Peyer's patch (tissue), 4 donors: ENCODE data around the gene PRM3. TPM values are rescaled to one million over a fixed set of nuclear protein-coding genes. Genes with fewer than 3 reads are reported as not detected.

Experiments used
- DNase-seq, 3 donors: peaks; one replicate each; pipeline ENCODE4 v3.0.0-alpha.2; 2017 to 2019
- H3K27ac ChIP-seq, 4 donors: fragments of 200-600 bp; sonication (generic); one replicate each; pipeline ENCODE4 v1.5.1; 2016 to 2019
- H3K27me3 ChIP-seq, 2 donors: fragments of 200-600 bp; sonication (generic); one replicate each; pipeline ENCODE4 v1.5.1; 2019
- H3K36me3 ChIP-seq, 3 donors: fragments of 200-600 bp; sonication (generic); one replicate each; pipeline ENCODE4 v1.5.1; 2016 to 2019
- H3K4me1 ChIP-seq, 4 donors: fragments of 200-600 bp; sonication (generic); one replicate each; pipeline ENCODE4 v1.5.1; 2016 to 2019
- H3K4me3 ChIP-seq, 4 donors: fragments of 200-600 bp; sonication (generic); 1 replicate in 3 of 4; 2 replicates in 1 of 4; pipeline ENCODE4 v1.5.1; 2016 to 2019; ENCODE audit warnings: mild to moderate bottlenecking in 1 of 4
- H3K9me3 ChIP-seq, 4 donors: fragments of 200-600 bp; sonication (generic); one replicate each; pipeline ENCODE4 v1.5.1; 2016 to 2019; ENCODE audit warnings: mild to moderate bottlenecking in 1 of 4
- POLR2A ChIP-seq, 2 donors: fragments of 450-650 bp; IDR thresholded peaks; one replicate each; pipeline ENCODE4 v1.5.1; 2017; ENCODE audit warnings: antibody characterized with exemption in 2 of 2, mild to moderate bottlenecking in 2 of 2, moderate library complexity in 2 of 2
- total RNA-seq, 4 donors: library from RNA; depleted of rRNA; stranded (reverse); fragments of >200 nt; gene quantifications; one replicate each; pipeline ENCODE4 v1.1.0, GENCODE V29; 2016
- TF ChIP-seq, protein P1 (sequence below), 6 experiments: fragments of 450-650 bp in 4 of 6; fragments of 200-600 bp in 2 of 6; sonication (generic) in 1 of 6; IDR thresholded peaks; one replicate each; pipeline ENCODE4 v1.5.1; 2017 to 2019; ENCODE audit warnings: antibody characterized with exemption in 6 of 6, mild to moderate bottlenecking in 3 of 6, moderate library complexity in 1 of 6

Gene PRM3
- total RNA-seq, 4 donors from 2014 or later = not detected

DNA sequence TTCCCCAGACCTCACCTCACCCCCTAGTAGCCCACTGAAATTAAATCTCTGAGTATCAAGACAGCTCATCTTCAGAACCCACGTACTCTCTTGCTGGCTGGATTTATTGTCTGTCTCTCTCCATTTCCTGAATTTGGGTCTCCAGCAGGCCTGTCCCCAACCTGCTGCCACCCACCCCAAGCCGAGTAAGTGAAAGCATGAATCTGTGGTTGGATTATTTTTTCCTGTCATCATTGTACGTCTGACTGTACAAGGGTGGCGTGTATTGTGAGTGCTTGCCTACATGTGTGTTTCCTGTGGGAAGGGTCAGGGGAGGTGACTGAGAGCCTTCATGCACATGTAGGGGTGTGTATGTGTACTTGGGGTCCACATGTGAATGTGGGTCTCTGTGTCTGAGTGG, 9.7 kb downstream of the PRM3 start:
- Histone ChIP-seq H3K4me1 (peaks cover 2 to 18% (median 9%) of the 10 kb centered on the region in 4 donors), H3K4me3 (no peak overlapping the region), H3K36me3 (no peaks in the 10 kb centered on the region), H3K27ac (peak overlapping the region in 2 of 4 donors; percentile 25 to 29), H3K9me3 (no peaks in the 10 kb centered on the region), H3K27me3 (no peaks in the 10 kb centered on the region)
- no peak for TF ChIP-seq POLR2A (IDR thresholded peaks at IDR 0.05)
- TF ChIP-seq, protein P1, sequence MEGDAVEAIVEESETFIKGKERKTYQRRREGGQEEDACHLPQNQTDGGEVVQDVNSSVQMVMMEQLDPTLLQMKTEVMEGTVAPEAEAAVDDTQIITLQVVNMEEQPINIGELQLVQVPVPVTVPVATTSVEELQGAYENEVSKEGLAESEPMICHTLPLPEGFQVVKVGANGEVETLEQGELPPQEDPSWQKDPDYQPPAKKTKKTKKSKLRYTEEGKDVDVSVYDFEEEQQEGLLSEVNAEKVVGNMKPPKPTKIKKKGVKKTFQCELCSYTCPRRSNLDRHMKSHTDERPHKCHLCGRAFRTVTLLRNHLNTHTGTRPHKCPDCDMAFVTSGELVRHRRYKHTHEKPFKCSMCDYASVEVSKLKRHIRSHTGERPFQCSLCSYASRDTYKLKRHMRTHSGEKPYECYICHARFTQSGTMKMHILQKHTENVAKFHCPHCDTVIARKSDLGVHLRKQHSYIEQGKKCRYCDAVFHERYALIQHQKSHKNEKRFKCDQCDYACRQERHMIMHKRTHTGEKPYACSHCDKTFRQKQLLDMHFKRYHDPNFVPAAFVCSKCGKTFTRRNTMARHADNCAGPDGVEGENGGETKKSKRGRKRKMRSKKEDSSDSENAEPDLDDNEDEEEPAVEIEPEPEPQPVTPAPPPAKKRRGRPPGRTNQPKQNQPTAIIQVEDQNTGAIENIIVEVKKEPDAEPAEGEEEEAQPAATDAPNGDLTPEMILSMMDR (IDR thresholded peaks at IDR 0.05) = no peak
- DNase-seq = no peak

DNA sequence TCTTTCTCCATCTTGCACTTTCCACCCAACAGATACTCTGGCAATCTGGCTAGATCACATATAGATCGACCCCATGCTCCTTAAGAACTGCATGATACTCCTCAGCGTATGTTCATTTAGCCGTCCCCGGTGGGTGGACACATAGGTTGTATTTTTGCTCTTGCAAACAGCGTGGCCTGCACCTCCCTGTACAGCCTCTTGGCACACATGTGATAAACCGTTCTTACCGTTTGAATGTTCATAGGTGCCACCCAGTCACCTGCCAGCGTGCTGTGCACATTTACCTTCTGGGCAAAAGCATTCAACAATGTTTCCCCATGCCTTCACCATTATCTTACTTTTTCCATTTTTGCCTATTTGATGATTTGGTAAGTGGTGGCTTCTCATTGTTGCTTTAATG, 10.5 kb downstream of the PRM3 start:
- Histone ChIP-seq H3K36me3 (no peaks in the 10 kb centered on the region), H3K4me1 (peaks cover 2 to 26% (median 12%) of the 10 kb centered on the region in 4 donors), H3K27ac (no peak overlapping the region), H3K4me3 (no peak overlapping the region), H3K27me3 (no peaks in the 10 kb centered on the region), H3K9me3 (no peaks in the 10 kb centered on the region)
- no peak for DNase-seq
- TF ChIP-seq, protein P1 (IDR thresholded peaks at IDR 0.05) = peak in 2 of 6 experiments; percentile 4 to 16
- TF ChIP-seq POLR2A (IDR thresholded peaks at IDR 0.05) = no peak

DNA sequence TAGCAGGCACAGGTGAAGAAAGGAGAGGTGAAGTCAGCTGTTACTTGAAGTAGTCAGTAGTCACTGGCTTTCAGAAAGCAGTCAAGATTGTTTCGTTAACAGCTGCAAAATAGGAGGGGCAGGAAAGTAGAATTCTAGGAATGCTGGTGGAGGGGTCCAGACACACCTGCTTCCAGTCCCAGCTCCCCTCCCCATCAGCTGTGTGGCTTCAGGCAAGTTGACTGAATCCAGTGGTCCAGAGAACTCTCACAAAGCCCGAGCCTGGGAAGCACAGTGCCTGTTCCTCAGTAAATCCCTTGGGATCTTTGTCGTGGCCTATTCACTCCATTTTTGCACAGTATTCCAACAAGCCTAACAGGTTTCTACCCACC, 12.8 kb downstream of the PRM3 start:
- Histone ChIP-seq H3K36me3 (no peaks in the 10 kb centered on the region), H3K27me3 (no peaks in the 10 kb centered on the region), H3K9me3 (no peaks in the 10 kb centered on the region), H3K4me1 (peaks cover 5 to 40% (median 16%) of the 10 kb centered on the region in 4 donors), H3K27ac (no peak overlapping the region), H3K4me3 (no peak overlapping the region)
- no peak for TF ChIP-seq POLR2A (IDR thresholded peaks at IDR 0.05)
- TF ChIP-seq, protein P1 (IDR thresholded peaks at IDR 0.05) = no peak
- DNase-seq = no peak

DNA sequence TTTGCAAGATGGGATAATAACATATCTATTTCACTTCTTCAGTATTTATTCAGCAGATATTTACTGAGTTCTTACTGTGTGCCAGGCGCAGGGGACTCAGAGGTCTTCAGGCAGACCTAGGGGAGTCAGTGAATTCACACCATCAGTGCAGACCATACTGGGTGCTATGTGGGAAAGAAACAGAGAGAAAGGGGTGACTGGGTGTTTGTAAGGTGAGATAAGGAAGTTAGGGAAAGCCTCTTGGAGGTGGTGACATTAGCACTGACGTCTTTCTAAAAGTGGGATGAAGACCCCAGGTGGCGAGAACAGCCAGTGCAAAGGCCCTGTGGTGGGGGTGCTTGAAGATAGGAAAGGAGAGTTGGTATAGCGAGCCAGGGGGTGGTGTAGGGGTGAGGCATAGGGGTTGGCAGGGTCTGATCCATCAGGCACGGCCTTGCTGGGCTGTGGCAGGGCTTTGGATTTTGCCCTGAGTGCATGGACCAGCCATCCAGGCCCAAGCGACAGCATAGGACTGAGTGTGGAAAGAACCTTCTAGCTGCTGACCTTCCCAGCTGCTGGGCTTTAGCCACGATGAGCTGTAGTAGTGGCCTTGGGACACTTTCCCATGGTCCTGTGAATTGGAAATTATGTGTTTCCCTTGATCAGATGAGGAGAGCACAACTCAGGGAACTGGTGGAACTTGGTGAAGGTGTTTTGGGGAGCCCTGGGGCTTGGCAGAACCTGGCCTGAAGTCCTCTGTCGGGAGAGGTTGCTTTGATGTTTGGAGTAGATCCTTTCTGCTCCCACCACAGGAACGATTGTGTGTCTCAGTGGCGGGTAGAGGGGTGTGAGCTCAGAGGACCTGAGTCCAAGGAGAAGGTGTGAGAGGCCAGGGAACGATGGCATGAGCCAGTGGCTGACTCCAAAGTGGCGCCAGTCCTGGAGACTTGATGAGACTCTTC, 13.5 kb downstream of the PRM3 start:
- Histone ChIP-seq H3K27ac (no peak overlapping the region), H3K36me3 (no peaks in the 10 kb centered on the region), H3K4me1 (peaks cover 5 to 43% (median 16%) of the 10 kb centered on the region in 4 donors), H3K27me3 (no peaks in the 10 kb centered on the region), H3K9me3 (no peaks in the 10 kb centered on the region), H3K4me3 (no peak overlapping the region)
- TF ChIP-seq POLR2A (IDR thresholded peaks at IDR 0.05) = no peak
- TF ChIP-seq, protein P1 (IDR thresholded peaks at IDR 0.05) = no peak
- DNase-seq = no peak

DNA sequence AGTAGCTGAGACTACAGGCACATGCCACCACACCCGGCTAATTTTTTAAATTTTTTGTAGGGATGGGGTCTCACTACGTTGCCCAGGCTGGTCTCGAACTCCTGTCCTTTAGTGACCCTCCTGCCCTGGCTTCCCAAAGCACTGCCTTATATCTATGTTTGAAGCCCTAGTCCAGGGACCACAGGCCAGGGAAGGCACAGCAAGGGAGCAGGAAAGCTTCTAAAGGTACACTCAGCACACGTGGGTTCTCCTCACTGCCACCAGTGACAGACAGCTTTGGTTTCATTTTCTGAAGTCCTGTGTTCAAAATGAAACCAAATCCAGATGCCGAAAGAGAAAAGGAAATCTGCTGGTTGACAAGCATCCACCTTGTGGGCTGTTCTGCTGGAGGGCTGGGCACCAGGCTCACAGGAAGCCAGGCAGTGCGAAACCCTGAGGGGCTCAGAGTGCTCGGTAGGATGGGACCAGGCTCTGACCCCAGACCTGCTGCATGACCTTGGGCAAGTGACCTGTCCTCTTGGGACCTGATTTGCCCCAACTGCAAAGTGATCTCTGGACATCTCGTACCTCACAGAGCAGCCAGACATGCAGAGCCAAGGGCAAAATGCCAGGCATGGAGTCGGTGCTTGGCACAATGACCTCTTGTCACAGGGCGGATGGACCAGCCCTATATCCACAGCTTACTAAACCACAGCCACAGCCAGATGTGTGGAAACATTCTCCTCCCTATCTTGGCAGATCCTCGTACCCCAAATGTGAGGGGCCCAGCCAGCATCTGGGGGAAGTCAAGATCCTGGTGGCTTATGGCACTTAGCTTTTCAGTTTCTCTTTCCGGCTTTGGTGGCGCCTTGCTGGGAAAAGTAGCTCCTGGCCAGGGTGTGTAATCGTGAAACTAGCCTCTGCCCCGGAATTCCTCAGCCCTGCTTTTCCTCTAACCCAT, 14.6 kb downstream of the PRM3 start:
- Histone ChIP-seq H3K4me1 (peaks cover 5 to 50% (median 13%) of the 10 kb centered on the region in 4 donors), H3K27me3 (no peaks in the 10 kb centered on the region), H3K36me3 (no peaks in the 10 kb centered on the region), H3K9me3 (no peaks in the 10 kb centered on the region), H3K4me3 (peak overlapping the region in 2 of 4 donors; percentile 13 to 38), H3K27ac (peak overlapping the region; percentile 46 to 85 (median 56))
- DNase-seq = peak; percentile 50 to 76 (median 72)
- TF ChIP-seq, protein P1 (IDR thresholded peaks at IDR 0.05) = no peak
